GM18526 (cell line): ENCODE data around the gene EXO5.

ENCODE experiments used
- POLR2A ChIP-seq: IDR thresholded peaks from 3 replicates; pipeline ENCODE4 v1.6.1; 2011; ENCODE audit not compliant: insufficient read length; ENCODE audit errors: extremely low read depth

EXO5 gene

DNA sequence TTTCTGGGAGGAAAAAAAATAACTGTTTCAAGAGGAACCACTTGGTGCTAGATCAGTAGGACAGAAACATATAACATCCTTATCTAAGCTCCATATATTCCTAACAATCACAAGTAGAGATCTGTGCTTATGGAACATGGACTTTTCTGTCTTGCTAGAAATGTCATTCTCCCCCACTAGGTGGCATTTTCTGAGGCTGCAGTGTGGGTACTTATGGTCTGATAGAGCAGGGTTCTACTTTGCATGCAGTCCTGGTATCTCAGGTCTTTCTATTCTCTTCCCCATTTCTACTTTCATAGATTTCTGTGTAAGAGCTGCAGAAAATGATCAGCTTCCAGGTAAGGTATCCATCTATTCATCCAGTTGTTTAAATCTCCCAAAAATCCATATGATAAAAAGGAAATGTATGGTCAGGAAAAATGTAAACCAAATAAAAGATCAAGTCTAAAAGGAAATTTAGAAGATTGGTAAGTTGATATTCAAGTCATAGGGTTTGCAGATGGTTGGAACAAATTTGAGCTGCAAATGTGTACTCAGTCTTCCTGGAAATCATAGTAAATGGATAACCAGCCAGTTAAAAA, 24.4 kb downstream of the EXO5 start:
- no peak for TF ChIP-seq POLR2A

DNA sequence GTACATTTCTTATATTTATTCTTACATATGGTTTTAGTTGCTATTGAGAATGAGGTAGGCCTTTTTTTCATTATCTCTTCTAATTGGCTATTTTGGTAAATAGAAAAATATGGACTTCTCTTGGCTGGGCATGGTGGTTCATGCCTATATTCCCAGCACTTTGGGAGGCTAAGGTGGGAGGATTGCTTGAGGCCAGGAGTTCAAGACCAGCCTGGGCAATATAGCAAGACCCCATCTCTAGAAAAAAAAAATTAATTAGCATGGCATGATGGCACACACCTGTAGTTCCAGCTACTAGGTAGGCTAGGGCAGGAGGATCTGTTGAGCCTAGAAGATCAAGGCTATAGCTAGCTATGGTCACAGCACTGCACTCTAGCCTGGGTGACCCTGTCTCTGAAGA, 26.0 kb downstream of the EXO5 start:
- no peak for TF ChIP-seq POLR2A

DNA sequence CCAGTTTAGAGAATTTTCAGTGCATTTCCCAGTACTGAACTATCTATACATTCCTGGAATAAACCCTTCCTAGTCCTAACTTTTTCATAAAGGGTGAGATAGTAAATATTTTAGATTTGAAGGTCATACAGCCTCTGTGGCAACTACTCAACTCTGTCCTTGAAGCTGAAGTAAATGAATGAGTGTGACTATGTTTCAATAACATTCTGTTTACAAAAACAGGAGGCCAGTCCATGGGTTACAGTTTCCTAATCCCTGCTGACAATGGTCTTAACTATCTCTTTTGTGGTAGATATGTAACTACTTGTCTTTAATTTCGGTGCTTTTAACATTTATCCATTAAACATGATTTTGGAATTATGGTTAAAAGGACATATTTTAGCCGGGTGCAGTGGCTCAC, 27.2 kb downstream of the EXO5 start:
- TF ChIP-seq POLR2A: no peak

DNA sequence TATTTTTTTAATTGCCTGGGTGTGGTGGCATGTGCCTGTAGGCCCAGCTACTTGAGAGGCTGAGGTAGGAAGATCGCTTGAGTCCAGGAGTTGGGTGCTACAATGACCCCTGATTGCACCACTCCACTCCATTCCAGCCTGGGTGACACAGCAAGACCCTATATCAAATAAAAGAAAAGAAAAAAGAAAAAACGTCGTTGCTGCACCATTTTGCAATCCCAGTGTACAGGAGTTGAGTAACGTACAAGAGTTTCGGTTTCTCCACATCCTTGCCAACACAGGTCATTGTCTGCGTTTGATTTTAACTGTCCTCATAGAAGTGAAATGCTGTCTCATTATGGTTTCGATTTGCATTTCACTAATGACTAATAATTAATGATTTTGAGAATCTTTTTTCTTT, 30.8 kb downstream of the EXO5 start:
- TF ChIP-seq POLR2A: no peak

DNA sequence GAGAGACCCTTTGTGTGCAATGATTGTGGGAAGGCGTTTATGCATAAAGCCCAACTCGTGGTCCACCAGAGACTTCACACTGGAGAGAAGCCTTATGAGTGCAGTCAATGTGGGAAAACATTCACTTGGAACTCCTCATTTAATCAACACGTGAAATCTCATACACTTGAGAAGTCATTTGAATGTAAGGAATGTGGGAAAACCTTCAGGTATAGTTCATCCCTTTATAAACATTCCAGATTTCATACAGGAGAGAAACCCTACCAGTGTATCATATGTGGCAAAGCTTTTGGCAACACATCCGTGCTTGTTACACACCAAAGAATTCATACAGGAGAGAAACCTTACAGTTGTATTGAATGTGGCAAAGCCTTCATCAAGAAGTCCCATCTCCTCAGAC, 38.4 kb downstream of the EXO5 start:
- no peak for TF ChIP-seq POLR2A

DNA sequence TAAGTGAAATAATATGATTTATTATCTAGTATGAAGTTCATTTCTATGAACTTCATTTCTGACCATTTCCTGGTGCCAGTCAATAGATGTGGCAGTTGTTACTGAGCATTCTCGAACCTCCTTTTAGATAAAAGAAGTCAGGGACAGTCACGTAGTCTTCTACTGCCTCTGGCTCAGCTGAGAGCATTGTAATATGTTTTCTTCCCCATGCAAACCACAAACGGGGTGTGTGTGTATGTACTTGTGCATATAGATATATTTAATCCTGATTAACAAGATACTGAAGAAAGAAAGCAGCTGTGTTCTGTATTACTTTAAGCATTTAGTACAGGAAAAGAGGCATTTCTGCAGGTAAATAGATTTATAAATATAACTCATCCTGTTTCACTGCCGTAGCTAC, 44.5 kb downstream of the EXO5 start:
- TF ChIP-seq POLR2A: no peak

DNA sequence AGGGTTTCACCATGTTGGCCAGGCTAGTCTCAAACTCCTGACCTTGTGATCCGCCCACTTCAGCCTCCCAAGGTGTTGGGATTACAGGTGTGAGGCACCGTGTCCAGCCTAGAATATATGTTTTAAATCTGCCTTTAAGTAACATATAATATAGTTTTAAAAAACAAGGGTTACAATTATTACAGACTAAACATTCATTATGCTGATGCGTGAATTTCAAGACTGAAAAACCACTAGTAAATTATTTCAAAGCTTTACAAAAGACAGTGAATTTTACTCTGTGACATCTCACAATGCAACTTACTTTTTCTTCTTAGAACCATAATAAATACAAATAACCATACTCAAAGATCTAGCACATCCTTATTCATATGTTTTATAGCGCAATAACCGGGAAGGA, 47.6 kb downstream of the EXO5 start:
- no peak for TF ChIP-seq POLR2A

DNA sequence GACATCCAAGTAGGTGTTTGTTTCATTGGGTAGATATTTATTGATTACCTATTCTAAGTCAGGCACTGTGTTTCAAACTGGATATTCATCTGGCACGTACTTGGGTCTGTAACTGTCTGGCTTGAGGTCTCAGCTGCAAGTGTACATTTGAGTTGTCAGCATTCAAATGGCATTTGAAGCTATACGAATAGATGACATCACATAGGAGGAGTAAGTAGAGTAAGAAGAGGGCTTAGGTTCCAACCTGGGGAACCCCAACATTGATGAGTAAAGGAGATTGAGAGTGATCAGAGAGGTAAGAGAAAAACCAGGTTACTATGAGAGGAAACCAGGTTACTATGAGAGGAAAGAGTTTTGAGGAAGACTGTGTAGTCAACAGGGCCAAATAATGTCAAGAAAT, 53.6 kb downstream of the EXO5 start:
- TF ChIP-seq POLR2A: no peak

DNA sequence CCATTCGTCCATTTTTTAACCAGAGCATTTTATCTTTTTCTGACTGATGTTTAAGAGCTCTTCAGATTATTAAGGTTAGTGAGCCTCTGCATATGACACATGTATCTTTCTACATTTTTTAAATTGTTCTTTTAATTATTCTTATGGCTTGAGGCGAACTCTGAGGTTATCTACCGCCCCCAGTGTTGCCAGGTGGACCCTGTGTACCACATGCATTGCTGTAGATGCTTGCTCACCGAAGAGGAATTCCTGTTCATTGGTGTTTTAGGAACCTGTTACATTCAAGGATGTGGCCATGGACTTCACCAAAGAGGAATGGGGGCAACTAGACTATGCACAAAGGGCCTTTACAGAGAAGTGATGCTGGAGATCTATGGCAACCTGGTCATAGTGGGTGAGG, 54.7 kb downstream of the EXO5 start:
- no peak for TF ChIP-seq POLR2A

DNA sequence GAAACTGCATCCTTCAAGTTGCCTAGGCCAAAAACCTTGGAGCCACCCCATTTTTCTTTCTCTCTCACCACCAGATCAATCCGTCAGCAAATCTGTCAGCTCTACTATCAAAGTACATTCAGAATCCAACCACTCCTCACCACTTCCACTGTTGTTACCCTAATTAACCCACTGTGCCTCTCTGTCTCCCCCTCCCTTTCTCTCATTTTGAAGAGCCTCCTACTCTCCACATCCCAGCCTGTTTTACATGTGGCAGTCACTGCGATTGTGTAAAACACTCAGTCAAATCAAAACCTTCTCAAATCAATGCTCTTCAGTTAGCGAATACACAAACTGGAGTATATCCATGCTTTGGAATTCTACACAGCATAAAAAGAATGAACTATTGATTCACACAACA, 55.9 kb downstream of the EXO5 start:
- TF ChIP-seq POLR2A: no peak

DNA sequence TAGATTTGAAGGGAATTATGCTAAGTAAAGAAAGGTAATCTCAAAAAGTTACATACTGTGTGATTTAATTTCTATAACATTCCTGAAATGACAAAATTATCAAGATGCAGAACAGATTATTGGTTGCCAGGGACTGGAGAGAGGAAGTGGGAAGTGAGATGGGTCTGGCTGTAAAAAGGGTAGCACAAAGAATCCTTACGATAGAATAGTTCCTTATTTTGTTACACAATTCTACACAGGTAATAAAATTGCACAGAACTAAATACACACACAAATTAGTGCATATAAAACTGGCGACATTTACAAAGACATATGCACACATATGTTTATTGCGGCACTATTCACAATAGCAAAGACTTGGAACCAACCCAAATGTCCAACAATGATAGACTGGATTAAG, 56.3 kb downstream of the EXO5 start:
- TF ChIP-seq POLR2A: no peak
